Heart right ventricle (tissue), 16 donors: ENCODE data around the gene PLEKHG4B. TPM values are rescaled to one million over a fixed set of nuclear protein-coding genes. Genes with fewer than 3 reads are reported as not detected.

Experiments used
- ATAC-seq, 8 donors: fragments of 200-7000 bp; cut with Tn5 transposase; one replicate each; pipeline ENCODE4 v1.9.1; 2020; ENCODE audit warnings: mild to moderate bottlenecking in 8 of 8, moderate library complexity in 8 of 8, moderate number of reproducible peaks in 1 of 8
- DNase-seq, 2 donors: peaks; one replicate each; pipeline ENCODE4 v3.0.0-alpha.2; 2020
- H3K27ac ChIP-seq, 10 donors: fragments of 200-600 bp; sonication (generic) in 2 of 10; one replicate each; pipeline versions ENCODE4 v1.5.0 to v1.8.0; 2020 to 2022; ENCODE audit warnings: mild to moderate bottlenecking in 3 of 10
- H3K27me3 ChIP-seq, 7 donors: fragments of 200-600 bp; one replicate each; pipeline ENCODE4 v1.8.0; 2021 to 2022; ENCODE audit warnings: mild to moderate bottlenecking in 2 of 7
- H3K36me3 ChIP-seq, 9 donors: fragments of 200-600 bp; sonication (generic) in 1 of 9; one replicate each; pipeline versions ENCODE4 v1.5.0 to v1.8.0; 2020 to 2022; ENCODE audit warnings: mild to moderate bottlenecking in 2 of 9
- H3K4me1 ChIP-seq, 9 donors: fragments of 200-600 bp; sonication (generic) in 1 of 9; one replicate each; pipeline versions ENCODE4 v1.5.0 to v1.8.0; 2020 to 2022; ENCODE audit warnings: mild to moderate bottlenecking in 4 of 9
- H3K4me3 ChIP-seq, 10 donors: fragments of 200-600 bp; sonication (generic) in 2 of 10; one replicate each; pipeline versions ENCODE4 v1.5.0 to v1.8.0; 2020 to 2022; ENCODE audit warnings: mild to moderate bottlenecking in 7 of 10, moderate library complexity in 2 of 10
- H3K9me3 ChIP-seq, 11 donors: fragments of 200-600 bp in 10 of 11; sonication (generic) in 2 of 11; one replicate each; pipeline versions ENCODE4 v1.5.0 to v1.8.0; 2013 to 2022; ENCODE audit warnings: mild to moderate bottlenecking in 2 of 11, control low read depth in 1 of 11, moderate library complexity in 1 of 11
- WGBS, 2 donors: extraction: QIAGEN DNeasy Blood & Tissue Kit; methylation state at CpG; one replicate each; pipeline ENCODE4 v1.1.7; 2013; ENCODE audit warnings: inconsistent platforms in 1 of 2; 5-methylcytosine and 5-hydroxymethylcytosine counted together
- intact Hi-C, 10 donors: fragments of 100-400 bp; cut with DNase I; formaldehyde crosslinking; loops; one replicate each; pipeline versions ENCODE4 v1.11.1 to v1.14.2; 2022
- polyA plus RNA-seq, 2 donors: library from polyadenylated mRNA; stranded (reverse); fragments of 200-250 nt; gene quantifications; one replicate each; pipeline ENCODE4 v1.2.3, GENCODE V29; 2013
- total RNA-seq, 10 donors: library from RNA; stranded (reverse); fragmentation: NEBNext Ultra II Directional in 3 of 10; extraction: Animal tissue kit (Norgen Biotek cat#: 25700) in 3 of 10; gene quantifications; one replicate each; pipeline versions ENCODE4 v1.2.1 to v1.2.4, GENCODE V29; 2021 to 2023
- TF ChIP-seq, protein P1 (sequence below), 9 donors: fragments of 200-600 bp; sonication (generic) in 2 of 9; IDR thresholded peaks; one replicate each; pipeline versions ENCODE4 v1.5.0 to v1.8.0; 2021 to 2022; ENCODE audit warnings: antibody characterized with exemption in 9 of 9, mild to moderate bottlenecking in 5 of 9, moderate library complexity in 1 of 9
- donor health status: Arrhythmogenic right ventricular cardiomyopathy.
- donor health status: ischemic (EF 13 %, LVEDD 7.1; RV severe dilation, severe dysfunction).
- donor health status: healthy with polysubstance abuse.
- donor health status: DM: no; HTN: yes; CAD: no.
- donor health status: DM: no; HTN: no; CAD: no.
- donor health status: ischemic (EF 25% LVEDD 6.9; RV normal size, moderate dysfunction).
- donor health status: ischemic (EF 25% LVEDD 5.7; RV mildly dilated, moderate dysfunction).
- donor health status: healthy.
- donor health status: DM: yes; HTN: yes; CAD: no.
- donor health status: Ischemic cardiomyopathy.
- donor health status: ischemic (EF 35%, LVEDD 5.7; RV mildly dilated, moderate dysfunction).
- donor health status: nonischemic (EF 11% LVEDD 7.7; RV severe dilation, severe dysfunction).
- donor health status: DM: yes; HTN: yes; CAD: no.
- donor health status: PGD.
- donor health status: ischemic (EF 29% LVEDD 5.4; RV normal size, mild dysfunction).
- donor health status: nonischemic (EF 23%, LVEDD 6.1; RV moderate dilation, normal function).

Gene PLEKHG4B
- total and polyA plus RNA-seq, 12 donors, result under 0.01 to 0.14 (median 0.05) TPM; not detected in 8

DNA sequence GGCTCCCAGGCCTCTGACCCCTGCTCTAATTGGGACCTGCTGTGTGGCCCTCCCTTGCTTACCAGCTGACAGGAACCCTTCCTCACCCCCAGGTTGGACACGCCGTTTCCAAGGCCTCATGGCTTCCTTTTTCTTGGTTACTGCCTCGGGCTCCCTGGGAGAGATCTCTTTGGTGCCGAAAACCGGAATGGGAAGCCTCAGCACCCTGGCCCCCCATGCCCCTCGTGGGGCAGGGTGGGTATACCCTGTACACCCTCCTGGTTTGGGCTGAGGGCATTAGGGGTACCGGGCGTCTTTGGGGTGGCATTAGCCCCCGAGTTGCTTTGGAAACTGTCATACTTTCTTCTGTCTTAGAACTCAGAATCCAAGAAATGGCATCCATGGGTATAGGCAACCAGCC is 89.2 kb downstream of the PLEKHG4B start:
- Histone ChIP-seq H3K9me3 (no peaks in the 10 kb centered on the region), H3K27ac (no peak overlapping the region), H3K27me3 (no peaks in the 10 kb centered on the region), H3K4me3 (no peak overlapping the region), H3K36me3 (no peaks in the 10 kb centered on the region), H3K4me1 (peaks cover 0 to 7% (median 0%) of the 10 kb centered on the region in 9 donors)
- TF ChIP-seq, protein P1, sequence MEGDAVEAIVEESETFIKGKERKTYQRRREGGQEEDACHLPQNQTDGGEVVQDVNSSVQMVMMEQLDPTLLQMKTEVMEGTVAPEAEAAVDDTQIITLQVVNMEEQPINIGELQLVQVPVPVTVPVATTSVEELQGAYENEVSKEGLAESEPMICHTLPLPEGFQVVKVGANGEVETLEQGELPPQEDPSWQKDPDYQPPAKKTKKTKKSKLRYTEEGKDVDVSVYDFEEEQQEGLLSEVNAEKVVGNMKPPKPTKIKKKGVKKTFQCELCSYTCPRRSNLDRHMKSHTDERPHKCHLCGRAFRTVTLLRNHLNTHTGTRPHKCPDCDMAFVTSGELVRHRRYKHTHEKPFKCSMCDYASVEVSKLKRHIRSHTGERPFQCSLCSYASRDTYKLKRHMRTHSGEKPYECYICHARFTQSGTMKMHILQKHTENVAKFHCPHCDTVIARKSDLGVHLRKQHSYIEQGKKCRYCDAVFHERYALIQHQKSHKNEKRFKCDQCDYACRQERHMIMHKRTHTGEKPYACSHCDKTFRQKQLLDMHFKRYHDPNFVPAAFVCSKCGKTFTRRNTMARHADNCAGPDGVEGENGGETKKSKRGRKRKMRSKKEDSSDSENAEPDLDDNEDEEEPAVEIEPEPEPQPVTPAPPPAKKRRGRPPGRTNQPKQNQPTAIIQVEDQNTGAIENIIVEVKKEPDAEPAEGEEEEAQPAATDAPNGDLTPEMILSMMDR (IDR thresholded peaks at IDR 0.05), result no peak
- 89 to 91% methylated on average over 9 of the region's 9 CpGs for WGBS, 2 donors
- intact Hi-C loops, result no loop called here
- DNase-seq, result no peak
- no peak for ATAC-seq

DNA sequence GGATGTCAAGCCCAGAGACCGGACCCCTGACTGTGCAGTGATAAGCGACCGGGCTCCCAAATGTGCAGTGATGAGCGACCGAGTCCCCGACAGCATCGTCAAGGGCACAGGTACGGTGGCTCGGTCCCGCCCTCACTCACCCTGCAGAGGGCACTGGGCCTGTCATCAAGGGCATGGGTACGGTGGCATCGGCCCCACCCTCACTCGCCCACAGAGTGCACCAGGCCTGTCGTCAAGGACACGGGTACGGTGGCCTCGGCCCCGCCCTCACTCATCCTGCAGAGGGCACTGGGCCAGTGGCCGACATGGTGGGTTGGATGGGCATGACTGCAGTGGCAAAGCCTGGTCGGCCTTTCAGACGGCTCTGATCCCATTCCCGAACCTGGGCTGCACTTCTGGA is 89.6 kb downstream of the PLEKHG4B start:
- ATAC-seq, result peak in 1 of 8 donors; percentile 39
- peaks cover 0 to 7% (median 0%) of the 10 kb centered on the region in 9 donors for H3K4me1 ChIP-seq
- intact Hi-C loops, result no loop called here
- H3K27ac ChIP-seq, result no peak overlapping the region
- no peaks in the 10 kb centered on the region for H3K36me3 ChIP-seq
- WGBS, 2 donors, result 88 to 93% methylated on average over 22 of the region's 22 CpGs
- H3K9me3 ChIP-seq, result no peaks in the 10 kb centered on the region
- H3K27me3 ChIP-seq, result peaks cover 0 to 3% (median 0%) of the 10 kb centered on the region in 7 donors
- H3K4me3 ChIP-seq, result no peak overlapping the region
- no peak for DNase-seq
- TF ChIP-seq, protein P1 (IDR thresholded peaks at IDR 0.05), result no peak

DNA sequence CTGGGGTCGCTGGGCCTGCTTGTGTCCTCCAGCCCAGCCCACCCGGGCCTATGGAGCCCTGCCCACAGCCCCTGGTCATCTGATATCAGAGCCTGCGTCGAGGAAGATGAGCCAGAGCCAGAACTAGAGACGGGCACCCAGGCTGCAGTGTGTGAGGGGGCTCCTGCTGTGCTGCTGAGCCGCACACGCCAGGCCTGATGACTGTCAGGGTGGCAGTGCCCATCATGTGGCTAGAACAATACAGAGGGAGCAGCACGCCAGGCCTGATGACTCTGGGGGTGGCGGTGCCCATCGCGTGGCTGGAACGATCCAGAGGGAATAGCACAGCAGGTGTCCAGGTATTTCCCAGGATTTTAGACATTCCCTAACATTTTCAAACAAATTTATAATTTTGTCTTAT is 90.2 kb downstream of the PLEKHG4B start:
- Histone ChIP-seq H3K9me3 (no peaks in the 10 kb centered on the region), H3K4me3 (no peak overlapping the region), H3K36me3 (no peaks in the 10 kb centered on the region), H3K27ac (no peak overlapping the region), H3K4me1 (peaks cover 0 to 7% (median 0%) of the 10 kb centered on the region in 9 donors), H3K27me3 (peaks cover 0 to 4% (median 0%) of the 10 kb centered on the region in 7 donors)
- no peak for DNase-seq
- WGBS, 2 donors, result 91 to 93% methylated on average over 12 of the region's 12 CpGs
- intact Hi-C loops, result no loop called here
- ATAC-seq, result no peak
- TF ChIP-seq, protein P1 (IDR thresholded peaks at IDR 0.05), result no peak

DNA sequence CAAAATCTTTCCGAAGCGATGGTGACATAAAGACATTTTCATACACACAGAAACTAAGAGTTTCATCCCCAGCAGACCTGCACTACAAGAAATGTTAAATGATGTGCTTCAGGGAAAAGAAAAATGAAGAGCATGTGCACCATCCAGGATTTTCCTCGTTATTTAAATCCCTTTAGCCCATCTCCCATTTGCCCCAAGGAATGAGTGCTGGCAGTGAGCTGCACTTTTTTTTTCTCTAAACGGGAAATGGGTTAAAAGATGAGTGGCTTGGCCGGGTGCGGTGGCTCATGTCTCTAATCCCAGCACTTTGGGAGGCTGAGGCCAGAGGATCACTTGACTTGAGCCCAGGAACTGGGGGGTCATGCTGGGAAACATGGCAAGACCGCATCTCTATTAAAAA is 92.5 kb downstream of the PLEKHG4B start:
- TF ChIP-seq, protein P1 (IDR thresholded peaks at IDR 0.05), result no peak
- Histone ChIP-seq H3K4me3 (no peak overlapping the region), H3K9me3 (no peaks in the 10 kb centered on the region), H3K27me3 (peaks cover 0 to 8% (median 0%) of the 10 kb centered on the region in 7 donors), H3K36me3 (no peaks in the 10 kb centered on the region), H3K4me1 (peaks cover 0 to 18% (median 12%) of the 10 kb centered on the region in 9 donors), H3K27ac (no peak overlapping the region)
- no peak for ATAC-seq
- WGBS, 2 donors, result 81 to 87% methylated on average over 7 of the region's 7 CpGs
- DNase-seq, result no peak
- intact Hi-C loops, result no loop called here
